ENCODE results near the gene TMEM156.
"Not testable (repeated sequence)": the region's sequence is repeated elsewhere in the genome, so short reads cannot be mapped to it uniquely, and the experiment has no call there.

Gene TMEM156

GRCh38 chr4:38988353-38988752, 43.9 kb downstream of the TMEM156 start:
- not testable (repeated sequence) for DNase-seq

GRCh38 chr4:38987491-38987890, 44.7 kb downstream of the TMEM156 start:
- no peak for DNase-seq

GRCh38 chr4:38985410-38986100, 46.7 kb downstream of the TMEM156 start:
- DNase-seq, result no peak

GRCh38 chr4:38983787-38984598, 48.2 kb downstream of the TMEM156 start:
- DNase-seq, result no peak

- DNase-seq, result no peak
Measured at GRCh38 chr4:38983291-38983690, 48.9 kb downstream of the TMEM156 start.

GRCh38 chr4:38982361-38983095, 49.7 kb downstream of the TMEM156 start:
- DNase-seq, result no peak

- no peak for DNase-seq
Measured at GRCh38 chr4:38980903-38981676, 51.1 kb downstream of the TMEM156 start.

GRCh38 chr4:38979511-38980230, 52.5 kb downstream of the TMEM156 start:
- no peak for DNase-seq

GRCh38 chr4:38979081-38979480, 53.1 kb downstream of the TMEM156 start:
- DNase-seq, result no peak

- no peak for DNase-seq
Measured at GRCh38 chr4:38976308-38976707, 55.9 kb downstream of the TMEM156 start.

GRCh38 chr4:38968668-38969067, 63.5 kb downstream of the TMEM156 start:
- DNase-seq, result no peak

GRCh38 chr4:38967260-38968095, 64.7 kb downstream of the TMEM156 start:
- no peak for DNase-seq

- no peak for DNase-seq
Measured at GRCh38 chr4:38965866-38966265, 66.3 kb downstream of the TMEM156 start.

GRCh38 chr4:38964942-38965775, 67.0 kb downstream of the TMEM156 start:
- no peak for DNase-seq

- DNase-seq, result not testable (repeated sequence)
Measured at GRCh38 chr4:38959248-38959647, 73.0 kb downstream of the TMEM156 start.

GRCh38 chr4:38958453-38959190, 73.6 kb downstream of the TMEM156 start:
- no peak for DNase-seq

- no peak for DNase-seq
Measured at GRCh38 chr4:38957893-38958292, 74.3 kb downstream of the TMEM156 start.

- no peak for DNase-seq
Measured at GRCh38 chr4:38957261-38957815, 74.9 kb downstream of the TMEM156 start.

- no peak for DNase-seq
Measured at GRCh38 chr4:38955957-38956356, 76.3 kb downstream of the TMEM156 start.
